Cardiac muscle cell (in vitro differentiated cells and primary cell): Measurements from ENCODE around the gene GNB4. TPM values are rescaled to one million over a fixed set of nuclear protein-coding genes. Genes with fewer than 3 reads are reported as not detected.
A peak's percentile ranks its signal among the peaks of the same experiment; 100 is the strongest.

Source experiments
- DNase-seq, 2 donors: peaks; one replicate each; pipeline versions ENCODE4 v3.0.0 to v3.0.0-alpha.2; 2010 to 2017; ENCODE audit warnings: low read depth in 1 of 2, low spot score in 1 of 2
- H3K27ac ChIP-seq: fragments of 200-600 bp; sonication (generic); 2 replicates; pipeline ENCODE4 v1.5.1; 2016
- H3K27me3 ChIP-seq: fragments of 200-600 bp; sonication (generic); 2 replicates; pipeline ENCODE4 v1.6.0; 2016; ENCODE audit warnings: control low read depth
- H3K36me3 ChIP-seq: fragments of 200-600 bp; sonication (generic); 2 replicates; pipeline ENCODE4 v1.5.1; 2016; ENCODE audit warnings: control low read depth
- H3K4me1 ChIP-seq: fragments of 200-600 bp; sonication (generic); 2 replicates; pipeline ENCODE4 v1.8.1; 2017; ENCODE audit warnings: low read depth, mild to moderate bottlenecking, mixed run types
- H3K4me3 ChIP-seq: fragments of 200-600 bp; sonication (generic); 2 replicates; pipeline ENCODE4 v1.5.1; 2016; ENCODE audit warnings: mild to moderate bottlenecking
- H3K9me3 ChIP-seq: fragments of 200-600 bp; sonication (generic); 2 replicates; pipeline ENCODE4 v1.5.1; 2017; ENCODE audit warnings: low read depth, mild to moderate bottlenecking, control low read depth
- CTCF ChIP-seq: IDR thresholded peaks from 2 replicates; pipeline ENCODE4 v1.5.1; 2012; ENCODE audit warnings: low read depth, mild to moderate bottlenecking, low read length
- polyA plus RNA-seq: library from polyadenylated mRNA; unstranded; fragments of >200 nt; fragmentation: Nextera tagmentation; extraction: Ambion mirVana; gene quantifications from 2 replicates; pipeline ENCODE4 v1.2.1, GENCODE V29; 2016
- total RNA-seq: library from RNA; depleted of rRNA; stranded (reverse); fragments of >200 nt; gene quantifications from 2 replicates; pipeline ENCODE4 v1.2.3, GENCODE V29; 2016

The GNB4 gene
- total and polyA plus RNA-seq, 2 experiments from 2014 or later: 18.4 to 26.7 TPM

- Histone ChIP-seq H3K4me3 (no peak overlapping the region), H3K27ac (no peak overlapping the region), H3K4me1 (peaks cover 10% of the 10 kb centered on the region), H3K9me3 (no peaks in the 10 kb centered on the region), H3K27me3 (no peaks in the 10 kb centered on the region), H3K36me3 (no peaks in the 10 kb centered on the region)
- TF ChIP-seq CTCF: no peak
- DNase-seq: no peak
These were observed 12.4 kb downstream of the GNB4 start for GRCh38 chr3:179438841-179439240.

GRCh38 chr3:179436517-179436916 lies 14.8 kb downstream of the GNB4 start:
- Histone ChIP-seq H3K27me3 (no peaks in the 10 kb centered on the region), H3K36me3 (no peaks in the 10 kb centered on the region), H3K9me3 (no peaks in the 10 kb centered on the region), H3K4me3 (no peak overlapping the region), H3K4me1 (peaks cover 10% of the 10 kb centered on the region), H3K27ac (no peak overlapping the region)
- TF ChIP-seq CTCF: no peak
- DNase-seq: peak in 1 of 2 donors; percentile 8

GRCh38 chr3:179432451-179432850 lies 18.8 kb downstream of the GNB4 start:
- Histone ChIP-seq H3K36me3 (no peaks in the 10 kb centered on the region), H3K27me3 (no peaks in the 10 kb centered on the region), H3K9me3 (no peaks in the 10 kb centered on the region), H3K27ac (no peak overlapping the region), H3K4me3 (no peak overlapping the region), H3K4me1 (peaks cover 2% of the 10 kb centered on the region)
- DNase-seq: no peak
- TF ChIP-seq CTCF: no peak

GRCh38 chr3:179432021-179432420 lies 19.2 kb downstream of the GNB4 start:
- no peak overlapping the region for H3K27ac ChIP-seq
- no peaks in the 10 kb centered on the region for H3K9me3 ChIP-seq
- no peaks in the 10 kb centered on the region for H3K27me3 ChIP-seq
- peak in 1 of 2 donors; percentile 16 for DNase-seq
- H3K36me3 ChIP-seq: no peaks in the 10 kb centered on the region
- TF ChIP-seq CTCF: no peak
- H3K4me1 ChIP-seq: peaks cover 2% of the 10 kb centered on the region
- H3K4me3 ChIP-seq: no peak overlapping the region

- no peak for TF ChIP-seq CTCF
- peaks cover 2% of the 10 kb centered on the region for H3K4me1 ChIP-seq
- DNase-seq: no peak
- no peak overlapping the region for H3K4me3 ChIP-seq
- H3K27ac ChIP-seq: no peak overlapping the region
- no peaks in the 10 kb centered on the region for H3K27me3 ChIP-seq
- H3K9me3 ChIP-seq: no peaks in the 10 kb centered on the region
- H3K36me3 ChIP-seq: no peaks in the 10 kb centered on the region
These were observed 20.9 kb downstream of the GNB4 start for GRCh38 chr3:179430277-179430870.
